Endothelial cell of umbilical vein (primary cell): ENCODE measurements around the gene IL32. TPM values are rescaled to one million over a fixed set of nuclear protein-coding genes. Genes with fewer than 3 reads are reported as not detected.
A peak's percentile ranks its signal among the peaks of the same experiment; 100 is the strongest.

Experiments
- BruUV-seq: library from RNA; stranded (reverse); fragments of 400-500 nt; replicated peaks from 2 replicates; lab custom pipeline; 2021; lab: Mats Ljungman, UMichigan
- CTCF ChIA-PET: fragments of 300-600, 350-600 bp; sonication (Branson Sonifier 250); formaldehyde crosslinking; loops from one replicate; lab custom pipeline; 2021; ENCODE audit warnings: antibody characterized with exemption, inconsistent platforms; lab: Charles Lee
- POLR2A ChIA-PET: fragments of 300-600, 350-600 bp; sonication (Branson Sonifier 250); formaldehyde crosslinking; loops from one replicate; lab custom pipeline; 2021; ENCODE audit warnings: antibody characterized with exemption, inconsistent platforms; lab: Charles Lee
- DNase-seq: peaks from one replicate; pipeline ENCODE4 v3.0.0-alpha.2; 2011; ENCODE audit warnings: low read depth, low spot score
- FAIRE-seq: peaks from 2 replicates; lab custom pipeline; 2011; peaks lifted over from hg19 to GRCh38; lab: Jason Lieb, UNC
- H2AFZ ChIP-seq: 2 replicates; pipeline ENCODE4 v1.6.0; 2012; ENCODE audit warnings: low read depth, low read length, control low read depth, inconsistent platforms
- H3K27ac ChIP-seq: 2 replicates; pipeline ENCODE4 v1.5.1; 2011; ENCODE audit warnings: low read depth, mild to moderate bottlenecking, control low read depth, low read length, moderate library complexity; ENCODE audit not compliant: insufficient read depth
- H3K27me3 ChIP-seq, 2 experiments: 2 replicates each; pipeline versions ENCODE4 v1.6.0 to v1.6.1; 2011; ENCODE audit warnings: low read length in 2 of 2, mixed read lengths in 1 of 2; ENCODE audit not compliant: control insufficient read depth in 2 of 2, insufficient read depth in 2 of 2
- H3K36me3 ChIP-seq, 2 experiments: 2 replicates in 1 of 2; 3 replicates in 1 of 2; pipeline ENCODE4 v1.5.1; 2011; ENCODE audit warnings: low read length in 2 of 2, mild to moderate bottlenecking in 1 of 2, moderate library complexity in 1 of 2; ENCODE audit not compliant: control insufficient read depth in 2 of 2, insufficient read depth in 2 of 2; ENCODE audit errors: extremely low read depth in 1 of 2
- H3K4me1 ChIP-seq: 3 replicates; pipeline ENCODE4 v1.5.1; 2011; ENCODE audit warnings: mild to moderate bottlenecking, low read length; ENCODE audit not compliant: control insufficient read depth, insufficient read depth; ENCODE audit errors: extremely low read depth
- H3K4me2 ChIP-seq: 2 replicates; pipeline ENCODE4 v1.6.1; 2011; ENCODE audit warnings: low read length, control low read depth, mixed read lengths; ENCODE audit not compliant: insufficient read depth
- H3K4me3 ChIP-seq, 3 experiments: fragments of 200-600 bp in 1 of 3; sonication (generic), shearing (Covaris generic) in 1 of 3; replicated peaks in 1 of 3; 2 replicates each; pipeline ENCODE4 v1.5.1; 2011 to 2016; ENCODE audit warnings: control low read depth in 3 of 3, low read length in 3 of 3, mild to moderate bottlenecking in 2 of 3, inconsistent platforms in 1 of 3, low read depth in 1 of 3, moderate library complexity in 1 of 3; ENCODE audit not compliant: insufficient read depth in 1 of 3
- H3K79me2 ChIP-seq: 2 replicates; pipeline ENCODE4 v1.6.0; 2012; ENCODE audit warnings: low read length, inconsistent platforms; ENCODE audit not compliant: control insufficient read depth, insufficient read depth
- H3K9ac ChIP-seq: replicated peaks from 2 replicates; pipeline ENCODE3; 2011; ENCODE audit warnings: low read length, control low read depth; ENCODE audit not compliant: insufficient read depth; ENCODE audit errors: extremely low read depth
- H3K9me1 ChIP-seq: replicated peaks from 3 replicates; pipeline ENCODE4 v1.6.0; 2011; ENCODE audit warnings: mild to moderate bottlenecking, low read length; ENCODE audit not compliant: control insufficient read depth, insufficient read depth; ENCODE audit errors: extremely low read depth
- H3K9me3 ChIP-seq: replicated peaks from 2 replicates; pipeline ENCODE4 v1.5.1; 2012; ENCODE audit warnings: low read length, inconsistent platforms; ENCODE audit not compliant: control insufficient read depth, insufficient read depth
- H4K20me1 ChIP-seq: replicated peaks from 2 replicates; pipeline ENCODE3; 2011; ENCODE audit warnings: mild to moderate bottlenecking, low read length; ENCODE audit not compliant: control insufficient read depth, insufficient read depth; ENCODE audit errors: extremely low read depth
- EZH2 ChIP-seq: IDR thresholded peaks from 2 replicates; pipeline ENCODE4 v1.6.1; 2012; ENCODE audit warnings: borderline replicate concordance, low read depth, mild to moderate bottlenecking, moderate library complexity, low read length, inconsistent platforms; ENCODE audit not compliant: severe bottlenecking
- MYC ChIP-seq: IDR thresholded peaks from one replicate; pipeline ENCODE4 v1.6.1; 2011; ENCODE audit warnings: mild to moderate bottlenecking, low read depth, low read length
- dilution Hi-C: fragments of 300-500 bp; cut with MboI; formaldehyde crosslinking; loops from one replicate; pipeline ENCODE4 v1.15.0; 2019; ENCODE audit warnings: low sequenced_read_pairs; ENCODE audit not compliant: extremely low pct_ligation_motif_present
- intact Hi-C: fragments of 100-400 bp; cut with micrococcal nuclease; formaldehyde crosslinking; loops from one replicate; pipeline ENCODE4 v1.10.0; 2022
- polyA plus RNA-seq, 4 experiments: library from polyadenylated mRNA; depleted of rRNA in 3 of 4; stranded (reverse) in 3 of 4; unstranded in 1 of 4; fragments of >200 nt; gene quantifications; 2 replicates each; pipeline versions ENCODE4 v1.2.1 to v1.2.3, GENCODE V29; 2011 to 2012; ENCODE audit warnings: missing spikeins in 1 of 4
- total RNA-seq: library from RNA; stranded (reverse); gene quantifications from 2 replicates; pipeline ENCODE4 v1.2.3, GENCODE V29; 2021
- TF ChIP-seq, protein P1 (sequence below): IDR thresholded peaks from 2 replicates; pipeline ENCODE4 v1.6.1; 2011; ENCODE audit not compliant: insufficient read depth, insufficient read length

Gene IL32
- total and polyA plus RNA-seq, 2 donors (not counting 3 experiments of a cell fraction or from before 2014, with no cell fraction given) = 55.7 to 336 TPM

DNA sequence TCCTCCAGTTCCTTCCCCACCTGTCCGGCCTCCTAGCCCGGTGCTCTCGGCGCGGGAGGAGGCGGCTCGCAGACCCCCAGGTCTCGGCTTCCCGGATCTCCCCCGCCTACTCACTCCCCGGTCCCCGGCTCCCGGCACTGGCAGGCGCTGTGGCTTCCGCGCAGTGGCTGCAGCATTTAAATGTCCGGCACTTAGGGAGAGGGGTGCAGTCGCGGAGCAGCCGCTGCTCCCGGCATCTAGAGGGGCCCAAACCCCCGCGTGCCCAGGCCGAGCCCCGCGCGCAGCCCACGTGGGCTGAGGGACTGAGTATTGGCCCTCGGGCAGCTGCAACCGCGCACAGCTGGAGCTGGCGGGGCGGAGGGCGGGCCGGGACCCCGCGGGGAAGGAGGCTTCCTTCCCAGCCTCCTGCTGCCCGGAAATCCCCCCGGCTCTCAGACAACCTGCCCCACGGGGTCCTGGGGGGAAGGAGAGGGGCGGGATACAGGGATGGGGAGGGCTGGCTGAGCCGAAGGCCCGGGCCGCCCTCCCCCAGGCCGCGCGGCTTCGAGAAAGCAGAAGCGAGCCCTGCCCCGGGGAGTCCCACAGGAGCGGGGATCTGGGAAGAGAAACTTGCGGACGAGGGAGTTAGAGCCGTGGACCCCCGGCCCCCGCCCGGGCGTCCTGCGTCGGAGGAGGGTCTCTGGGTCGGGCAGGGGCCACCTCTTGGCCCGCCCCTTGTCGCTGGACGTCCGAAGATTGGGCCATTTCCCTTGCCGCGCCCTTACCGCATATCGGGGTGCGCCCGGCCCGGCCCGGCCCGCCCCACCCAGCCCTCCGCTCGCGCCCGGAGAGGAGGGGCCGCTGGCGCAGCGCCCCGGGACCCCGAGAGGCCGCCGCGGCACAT is 19.4 kb upstream of the IL32 start, which contains the start of gene MMP25:
MMP25 (plus strand) TSS at position 804 of the 883 bp plus-strand sequence. CDS start 357 bp downstream, outside the sequence.
- H3K4me3 ChIP-seq = peak within 1 kb of the TSS; percentile 24 to 46 (median 37)
- H3K9me3 ChIP-seq = no peaks in the 10 kb centered on the region
- H4K20me1 ChIP-seq = no peaks in the 10 kb centered on the region
- H3K79me2 ChIP-seq = no peaks in the 10 kb centered on the region
- H3K4me2 ChIP-seq = peak within 1 kb of the TSS; percentile 86
- dilution Hi-C loops (no loop called here), intact Hi-C loops (no loop called here)
- BruUV-seq = no TSS peak
- H3K36me3 ChIP-seq = no peaks in the 10 kb centered on the region
- ChIA-PET CTCF (interaction anchor here (1.5 to 14.7 kb wide), 2 partner anchors 15 to 84 kb away, joined by 7 to 200 read pairs; no protein-coding TSS in a partner anchor), POLR2A (no interaction called here)
- no peak for DNase-seq
- H3K27me3 ChIP-seq = peaks cover 18 to 27% of the 10 kb centered on the region in 2 experiments
- H3K9me1 ChIP-seq = no peaks in the 10 kb centered on the region
- H3K27ac ChIP-seq = no peak within 1 kb of the TSS
- TF ChIP-seq MYC (no peak), EZH2 (peak; percentile 82)
- no peak for FAIRE-seq
- peaks cover 2% of the 10 kb centered on the region for H3K4me1 ChIP-seq
- no peak within 1 kb of the TSS for H3K9ac ChIP-seq
- peak within 1 kb of the TSS; percentile 85 for H2AFZ ChIP-seq

DNA sequence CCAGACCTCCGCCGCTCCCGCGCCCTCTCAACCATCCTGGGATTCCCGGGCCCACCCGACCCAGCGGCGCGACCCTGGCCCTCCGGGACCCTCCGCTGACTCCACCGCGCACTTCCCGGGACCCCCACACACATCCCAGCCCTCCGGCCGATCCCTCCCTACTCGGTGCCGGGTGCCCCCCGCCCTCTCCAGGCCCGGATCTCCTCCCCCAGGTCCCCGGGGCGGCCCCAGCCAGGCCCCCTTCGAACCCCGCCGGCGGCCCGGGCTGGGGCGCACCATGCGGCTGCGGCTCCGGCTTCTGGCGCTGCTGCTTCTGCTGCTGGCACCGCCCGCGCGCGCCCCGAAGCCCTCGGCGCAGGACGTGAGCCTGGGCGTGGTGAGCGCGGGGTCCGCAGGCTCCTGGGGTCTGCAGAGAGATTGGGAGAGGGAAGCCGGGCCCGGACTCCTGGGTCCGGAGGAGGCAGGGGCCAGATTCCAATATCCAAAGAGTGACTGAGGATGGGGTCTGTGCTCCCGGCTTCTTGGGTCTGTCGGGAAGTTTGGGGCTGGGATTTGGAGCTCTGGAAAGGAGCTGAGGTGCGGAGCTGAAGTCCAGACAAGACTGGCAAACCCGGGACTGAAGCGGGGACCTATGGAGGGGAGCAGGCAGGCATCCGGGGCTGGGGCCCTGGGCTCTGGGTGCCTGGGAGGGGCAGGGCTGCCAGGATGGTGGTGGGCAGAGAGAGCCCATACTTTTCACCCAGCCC is 18.6 kb upstream of the IL32 start:
- POLR2A ChIA-PET = no interaction called here
- Histone ChIP-seq H3K79me2 (no peaks in the 10 kb centered on the region), H3K9me3 (no peaks in the 10 kb centered on the region), H3K9me1 (no peaks in the 10 kb centered on the region), H3K4me2 (no peak overlapping the region), H3K27me3 (peaks cover 18 to 27% of the 10 kb centered on the region in 2 experiments), H4K20me1 (no peaks in the 10 kb centered on the region), H3K4me1 (peaks cover 2% of the 10 kb centered on the region), H3K9ac (no peak overlapping the region), H2AFZ (no peak overlapping the region), H3K36me3 (no peaks in the 10 kb centered on the region), H3K4me3 (no peak overlapping the region), H3K27ac (no peak overlapping the region)
- FAIRE-seq (no peak), DNase-seq (no peak)
- dilution Hi-C loops (no loop called here), intact Hi-C loops (no loop called here)
- CTCF ChIA-PET = interaction anchor here (1.3 to 14.7 kb wide), 3 partner anchors 11 to 88 kb away, joined by 4 to 200 read pairs (median 5); partner anchors contain the start of gene ZNF213
- peak; percentile 99 for TF ChIP-seq EZH2
- TF ChIP-seq, protein P1, sequence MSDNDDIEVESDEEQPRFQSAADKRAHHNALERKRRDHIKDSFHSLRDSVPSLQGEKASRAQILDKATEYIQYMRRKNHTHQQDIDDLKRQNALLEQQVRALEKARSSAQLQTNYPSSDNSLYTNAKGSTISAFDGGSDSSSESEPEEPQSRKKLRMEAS = no peak
- BruUV-seq = no TSS peak
